Fibroblast of lung (primary cell): ENCODE results near the gene ZCCHC14.

Experiments
- CTCF ChIP-seq, 2 donors: IDR thresholded peaks in 1 of 2; conservative IDR thresholded peaks in 1 of 2; 1 replicate in 1 of 2; 2 replicates in 1 of 2; pipeline ENCODE4 v1.5.1; 2011 to 2012; ENCODE audit warnings: low read length in 2 of 2, control low read depth in 1 of 2, inconsistent platforms in 1 of 2, low read depth in 1 of 2, mild to moderate bottlenecking in 1 of 2
- EZH2 ChIP-seq: IDR thresholded peaks from 2 replicates; pipeline ENCODE4 v1.5.1; 2012; ENCODE audit warnings: low read length, control low read depth, mild to moderate bottlenecking; ENCODE audit errors: missing control alignments

GRCh38 chr16:87482266-87482665, 10.6 kb downstream of the ZCCHC14 start:
- TF ChIP-seq CTCF (conservative IDR thresholded peaks at IDR 0.05 in 1 of 2, IDR thresholded peaks at IDR 0.05 in 1 of 2; ENCODE audit: low read depth in 1 of 2, low read length in 2 of 2) (no peak), EZH2 (no peak)
